ENCODE measurements around the gene ZNF804A. TPM values are rescaled to one million over a fixed set of nuclear protein-coding genes. Genes with fewer than 3 reads are reported as not detected.

Gene ZNF804A
- total RNA-seq, 2 experiments from 2014 or later: not detected

- Histone ChIP-seq H3K9me3 (ENCODE audit: control insufficient read depth in 1 of 2, insufficient read depth in 1 of 2, low read length in 2 of 2) (peaks cover 0 to 7% of the 10 kb centered on the region in 2 experiments), H3K4me3 (ENCODE audit: low read length) (no peak overlapping the region), H3K27ac (ENCODE audit: low read depth in 1 of 2, low read length in 2 of 2) (no peak overlapping the region), H3K27me3 (ENCODE audit: control insufficient read depth in 1 of 2, insufficient read depth in 2 of 2, low read length in 2 of 2) (no peaks in the 10 kb centered on the region), H3K4me1 (ENCODE audit: insufficient read depth, low read length) (no peaks in the 10 kb centered on the region), H3K36me3 (ENCODE audit: insufficient read depth, low read length) (no peaks in the 10 kb centered on the region)
- Mint-ChIP-seq H3K36me3 (ENCODE audit: low read depth) (no peaks in the 10 kb centered on the region), H3K4me1 (ENCODE audit: low read depth) (no peaks in the 10 kb centered on the region), H3K9me3 (peaks cover 10% of the 10 kb centered on the region), H3K4me3 (no peak overlapping the region), H3K27me3 (no peaks in the 10 kb centered on the region), H3K27ac (no peak overlapping the region)
- ChIA-PET CTCF (no interaction called here), POLR2A (no interaction called here)
- ATAC-seq (ENCODE audit: poor library complexity) (no peak), DNase-seq (no peak)
- no peak for TF ChIP-seq CTCF (IDR thresholded peaks at IDR 0.05)
- intact Hi-C loops (cut with DNase I, micrococcal nuclease): no loop called here
Observed at GRCh38 chr2:184646177-184646576, 47.8 kb downstream of the ZNF804A start.

GRCh38 chr2:184646593-184646992, 48.3 kb downstream of the ZNF804A start:
- Mint-ChIP-seq H3K36me3 (ENCODE audit: low read depth) (no peaks in the 10 kb centered on the region), H3K27me3 (no peaks in the 10 kb centered on the region), H3K4me3 (no peak overlapping the region), H3K27ac (no peak overlapping the region), H3K9me3 (peaks cover 10% of the 10 kb centered on the region), H3K4me1 (ENCODE audit: low read depth) (no peaks in the 10 kb centered on the region)
- Histone ChIP-seq H3K9me3 (ENCODE audit: control insufficient read depth in 1 of 2, insufficient read depth in 1 of 2, low read length in 2 of 2) (peaks cover 0 to 7% of the 10 kb centered on the region in 2 experiments), H3K4me3 (ENCODE audit: low read length) (no peak overlapping the region), H3K27ac (ENCODE audit: low read depth in 1 of 2, low read length in 2 of 2) (no peak overlapping the region), H3K36me3 (ENCODE audit: insufficient read depth, low read length) (no peaks in the 10 kb centered on the region), H3K4me1 (ENCODE audit: insufficient read depth, low read length) (no peaks in the 10 kb centered on the region), H3K27me3 (ENCODE audit: control insufficient read depth in 1 of 2, insufficient read depth in 2 of 2, low read length in 2 of 2) (no peaks in the 10 kb centered on the region)
- DNase-seq (no peak), ATAC-seq (ENCODE audit: poor library complexity) (no peak)
- TF ChIP-seq CTCF (IDR thresholded peaks at IDR 0.05): no peak
- intact Hi-C loops (cut with DNase I, micrococcal nuclease): no loop called here
- ChIA-PET POLR2A (no interaction called here), CTCF (no interaction called here)

GRCh38 chr2:184654945-184655344, 56.6 kb downstream of the ZNF804A start:
- DNase-seq: no peak
- Histone ChIP-seq H3K36me3 (ENCODE audit: insufficient read depth, low read length) (no peaks in the 10 kb centered on the region), H3K27me3 (ENCODE audit: control insufficient read depth in 1 of 2, insufficient read depth in 2 of 2, low read length in 2 of 2) (no peaks in the 10 kb centered on the region), H3K9me3 (ENCODE audit: control insufficient read depth in 1 of 2, insufficient read depth in 1 of 2, low read length in 2 of 2) (peaks cover 0 to 3% of the 10 kb centered on the region in 2 experiments), H3K27ac (ENCODE audit: low read depth in 1 of 2, low read length in 2 of 2) (no peak overlapping the region), H3K4me3 (ENCODE audit: low read length) (no peak overlapping the region), H3K4me1 (ENCODE audit: insufficient read depth, low read length) (no peaks in the 10 kb centered on the region)
- Mint-ChIP-seq H3K27me3 (no peaks in the 10 kb centered on the region), H3K27ac (no peak overlapping the region), H3K4me3 (no peak overlapping the region), H3K4me1 (ENCODE audit: low read depth) (no peaks in the 10 kb centered on the region), H3K36me3 (ENCODE audit: low read depth) (no peaks in the 10 kb centered on the region), H3K9me3 (peaks cover 6% of the 10 kb centered on the region)
- TF ChIP-seq CTCF (IDR thresholded peaks at IDR 0.05): no peak
- POLR2A ChIA-PET: no interaction called here
- CTCF ChIA-PET: no interaction called here
- ATAC-seq (ENCODE audit: poor library complexity): no peak
- intact Hi-C loops (cut with DNase I, micrococcal nuclease): no loop called here
